ENCODE results near the gene PKD2.

PKD2 gene

DNA sequence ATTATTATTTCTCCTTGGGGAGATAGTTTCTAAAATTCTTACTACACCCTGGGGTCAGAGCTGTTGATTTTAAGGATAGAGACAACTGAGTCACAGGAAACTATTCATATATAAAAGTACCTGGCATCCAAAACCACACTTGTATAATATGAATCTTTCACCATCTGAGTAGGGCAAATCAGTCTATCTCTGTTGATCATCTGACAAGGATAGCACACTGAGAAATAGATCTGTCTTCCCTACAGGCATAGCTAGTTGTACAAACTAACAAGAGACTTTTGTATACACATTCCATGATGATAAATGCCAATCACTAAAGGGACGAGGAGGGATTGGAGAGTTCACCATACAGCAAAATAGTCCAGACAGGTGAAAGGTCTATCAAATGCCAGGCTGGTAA, 30.0 kb downstream of the PKD2 start:
- no peak for TF ChIP-seq POLR2AphosphoS5 (IDR thresholded peaks at IDR 0.05; ENCODE audit: low read depth, low read length)
- TF ChIP-seq, protein P1, sequence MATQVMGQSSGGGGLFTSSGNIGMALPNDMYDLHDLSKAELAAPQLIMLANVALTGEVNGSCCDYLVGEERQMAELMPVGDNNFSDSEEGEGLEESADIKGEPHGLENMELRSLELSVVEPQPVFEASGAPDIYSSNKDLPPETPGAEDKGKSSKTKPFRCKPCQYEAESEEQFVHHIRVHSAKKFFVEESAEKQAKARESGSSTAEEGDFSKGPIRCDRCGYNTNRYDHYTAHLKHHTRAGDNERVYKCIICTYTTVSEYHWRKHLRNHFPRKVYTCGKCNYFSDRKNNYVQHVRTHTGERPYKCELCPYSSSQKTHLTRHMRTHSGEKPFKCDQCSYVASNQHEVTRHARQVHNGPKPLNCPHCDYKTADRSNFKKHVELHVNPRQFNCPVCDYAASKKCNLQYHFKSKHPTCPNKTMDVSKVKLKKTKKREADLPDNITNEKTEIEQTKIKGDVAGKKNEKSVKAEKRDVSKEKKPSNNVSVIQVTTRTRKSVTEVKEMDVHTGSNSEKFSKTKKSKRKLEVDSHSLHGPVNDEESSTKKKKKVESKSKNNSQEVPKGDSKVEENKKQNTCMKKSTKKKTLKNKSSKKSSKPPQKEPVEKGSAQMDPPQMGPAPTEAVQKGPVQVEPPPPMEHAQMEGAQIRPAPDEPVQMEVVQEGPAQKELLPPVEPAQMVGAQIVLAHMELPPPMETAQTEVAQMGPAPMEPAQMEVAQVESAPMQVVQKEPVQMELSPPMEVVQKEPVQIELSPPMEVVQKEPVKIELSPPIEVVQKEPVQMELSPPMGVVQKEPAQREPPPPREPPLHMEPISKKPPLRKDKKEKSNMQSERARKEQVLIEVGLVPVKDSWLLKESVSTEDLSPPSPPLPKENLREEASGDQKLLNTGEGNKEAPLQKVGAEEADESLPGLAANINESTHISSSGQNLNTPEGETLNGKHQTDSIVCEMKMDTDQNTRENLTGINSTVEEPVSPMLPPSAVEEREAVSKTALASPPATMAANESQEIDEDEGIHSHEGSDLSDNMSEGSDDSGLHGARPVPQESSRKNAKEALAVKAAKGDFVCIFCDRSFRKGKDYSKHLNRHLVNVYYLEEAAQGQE (IDR thresholded peaks at IDR 0.05; ENCODE audit: insufficient read depth in 1 of 2, low read depth in 2 of 2, low read length in 2 of 2), result no peak

GRCh38 chr4:88037936-88038335, 30.5 kb downstream of the PKD2 start:
- TF ChIP-seq, protein P1 (IDR thresholded peaks at IDR 0.05; ENCODE audit: insufficient read depth in 1 of 2, low read depth in 2 of 2, low read length in 2 of 2), result no peak
- TF ChIP-seq SIN3A (IDR thresholded peaks at IDR 0.05; ENCODE audit: borderline replicate concordance, insufficient read depth, low read length) (no peak), FOXP2 (optimal IDR thresholded peaks at IDR 0.05; ENCODE audit: borderline replicate concordance, extremely low read depth, extremely low read length, insufficient read depth) (no peak), TAF1 (IDR thresholded peaks at IDR 0.05; ENCODE audit: borderline replicate concordance, insufficient read depth, low read length) (no peak), POLR2AphosphoS5 (IDR thresholded peaks at IDR 0.05; ENCODE audit: low read depth, low read length) (no peak)

- TF ChIP-seq POLR2AphosphoS5 (IDR thresholded peaks at IDR 0.05; ENCODE audit: low read depth, low read length) (no peak), FOXP2 (optimal IDR thresholded peaks at IDR 0.05; ENCODE audit: borderline replicate concordance, extremely low read depth, extremely low read length, insufficient read depth) (no peak), TAF1 (IDR thresholded peaks at IDR 0.05; ENCODE audit: borderline replicate concordance, insufficient read depth, low read length) (no peak), SIN3A (IDR thresholded peaks at IDR 0.05; ENCODE audit: borderline replicate concordance, insufficient read depth, low read length) (no peak)
- TF ChIP-seq, protein P1 (IDR thresholded peaks at IDR 0.05; ENCODE audit: insufficient read depth in 1 of 2, low read depth in 2 of 2, low read length in 2 of 2), result no peak
Measured at GRCh38 chr4:88040707-88041106, 33.3 kb downstream of the PKD2 start.

GRCh38 chr4:88041626-88042025, 34.2 kb downstream of the PKD2 start:
- TF ChIP-seq POLR2AphosphoS5 (IDR thresholded peaks at IDR 0.05; ENCODE audit: low read depth, low read length), result no peak
- TF ChIP-seq, protein P1 (IDR thresholded peaks at IDR 0.05; ENCODE audit: insufficient read depth in 1 of 2, low read depth in 2 of 2, low read length in 2 of 2), result no peak
- no peak for TF ChIP-seq FOXP2 (optimal IDR thresholded peaks at IDR 0.05; ENCODE audit: borderline replicate concordance, extremely low read depth, extremely low read length, insufficient read depth)
- no peak for TF ChIP-seq SIN3A (IDR thresholded peaks at IDR 0.05; ENCODE audit: borderline replicate concordance, insufficient read depth, low read length)
- TF ChIP-seq TAF1 (IDR thresholded peaks at IDR 0.05; ENCODE audit: borderline replicate concordance, insufficient read depth, low read length), result no peak

DNA sequence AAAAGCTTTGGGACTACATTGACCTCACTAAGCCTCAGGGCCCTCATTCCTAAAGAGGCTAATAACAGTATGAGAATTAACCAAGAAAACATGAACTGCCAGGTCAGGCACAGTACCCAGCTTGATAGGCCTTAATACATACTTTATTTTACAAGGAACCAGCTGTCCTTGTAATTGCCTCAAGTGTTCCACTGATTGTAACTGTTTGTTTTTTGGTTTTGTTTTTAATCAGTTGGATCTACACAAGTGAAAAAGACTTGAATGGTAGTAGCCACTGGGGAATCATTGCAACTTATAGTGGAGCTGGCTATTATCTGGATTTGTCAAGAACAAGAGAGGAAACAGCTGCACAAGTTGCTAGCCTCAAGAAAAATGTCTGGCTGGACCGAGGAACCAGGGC, 35.6 kb downstream of the PKD2 start:
- no peak for TF ChIP-seq TAF1 (IDR thresholded peaks at IDR 0.05; ENCODE audit: borderline replicate concordance, insufficient read depth, low read length)
- TF ChIP-seq, protein P1 (IDR thresholded peaks at IDR 0.05; ENCODE audit: insufficient read depth in 1 of 2, low read depth in 2 of 2, low read length in 2 of 2), result no peak
- TF ChIP-seq SIN3A (IDR thresholded peaks at IDR 0.05; ENCODE audit: borderline replicate concordance, insufficient read depth, low read length), result no peak
- TF ChIP-seq FOXP2 (optimal IDR thresholded peaks at IDR 0.05; ENCODE audit: borderline replicate concordance, extremely low read depth, extremely low read length, insufficient read depth), result no peak
- no peak for TF ChIP-seq POLR2AphosphoS5 (IDR thresholded peaks at IDR 0.05; ENCODE audit: low read depth, low read length)
